Mammary epithelial cell (primary cell): ENCODE measurements around the gene MTHFS.

ENCODE experiments used
- CTCF ChIP-seq, 2 donors: IDR thresholded peaks in 1 of 2; conservative IDR thresholded peaks in 1 of 2; 2 replicates each; pipeline ENCODE4 v1.5.1; 2011 to 2012; ENCODE audit warnings: inconsistent platforms in 2 of 2, low read length in 2 of 2, mild to moderate bottlenecking in 2 of 2, control low read depth in 1 of 2, low read depth in 1 of 2; ENCODE audit not compliant: insufficient read depth in 1 of 2; ENCODE audit errors: extremely low read depth in 1 of 2
- EZH2 ChIP-seq: IDR thresholded peaks from 2 replicates; pipeline ENCODE4 v1.6.1; 2012; ENCODE audit warnings: low read length, inconsistent platforms, borderline replicate concordance

GRCh38 chr15:79878078-79878705 is 18.6 kb downstream of the MTHFS start:
- TF ChIP-seq EZH2 (no peak), CTCF (conservative IDR thresholded peaks at IDR 0.05 in 1 of 2, IDR thresholded peaks at IDR 0.05 in 1 of 2; ENCODE audit: extremely low read depth in 1 of 2, insufficient read depth in 1 of 2, low read depth in 1 of 2, low read length in 2 of 2) (no peak)
